Measurements from ENCODE around the gene SETD3. TPM values are rescaled to one million over a fixed set of nuclear protein-coding genes. Genes with fewer than 3 reads are reported as not detected.
A peak's percentile ranks its signal among the peaks of the same experiment; 100 is the strongest.

SETD3 gene
- total and polyA plus RNA-seq, 5 donors from 2014 or later: 26.5 to 38.1 (median 35.0) TPM

- peaks cover 22% of the 10 kb centered on the region for H3K4me1 ChIP-seq (ENCODE audit: control insufficient read depth, insufficient read depth, low read length, poor library complexity, severe bottlenecking)
- H3K9me3 Mint-ChIP-seq: peaks cover 0 to 3% (median 0%) of the 10 kb centered on the region in 7 donors
- H3K4me3 Mint-ChIP-seq: no peak overlapping the region
- H3K4me3 ChIP-seq (ENCODE audit: low read depth, low read length): no peak overlapping the region
- peaks cover 4 to 28% (median 10%) of the 10 kb centered on the region in 4 donors for H3K4me1 Mint-ChIP-seq
- no peak overlapping the region for H3K27ac Mint-ChIP-seq
- no peaks in the 10 kb centered on the region for H3K36me3 ChIP-seq (ENCODE audit: control insufficient read depth, insufficient read depth, low read length)
- H3K27me3 Mint-ChIP-seq: no peaks in the 10 kb centered on the region
- H3K36me3 Mint-ChIP-seq: no peaks in the 10 kb centered on the region
- H3K9me3 ChIP-seq (ENCODE audit: control insufficient read depth in 2 of 2, low read length in 2 of 2): no peaks in the 10 kb centered on the region
- DNase-seq (no peak), ATAC-seq (ENCODE audit: low read depth in 2 of 2) (no peak)
- H3K27me3 ChIP-seq (ENCODE audit: control insufficient read depth, insufficient read depth, low read length): no peaks in the 10 kb centered on the region
- H3K27ac ChIP-seq (ENCODE audit: insufficient read depth, low read length, poor library complexity, severe bottlenecking): no peak overlapping the region
These were observed 43.0 kb upstream of the SETD3 start for GRCh38 chr14:99523704-99524055.

DNA sequence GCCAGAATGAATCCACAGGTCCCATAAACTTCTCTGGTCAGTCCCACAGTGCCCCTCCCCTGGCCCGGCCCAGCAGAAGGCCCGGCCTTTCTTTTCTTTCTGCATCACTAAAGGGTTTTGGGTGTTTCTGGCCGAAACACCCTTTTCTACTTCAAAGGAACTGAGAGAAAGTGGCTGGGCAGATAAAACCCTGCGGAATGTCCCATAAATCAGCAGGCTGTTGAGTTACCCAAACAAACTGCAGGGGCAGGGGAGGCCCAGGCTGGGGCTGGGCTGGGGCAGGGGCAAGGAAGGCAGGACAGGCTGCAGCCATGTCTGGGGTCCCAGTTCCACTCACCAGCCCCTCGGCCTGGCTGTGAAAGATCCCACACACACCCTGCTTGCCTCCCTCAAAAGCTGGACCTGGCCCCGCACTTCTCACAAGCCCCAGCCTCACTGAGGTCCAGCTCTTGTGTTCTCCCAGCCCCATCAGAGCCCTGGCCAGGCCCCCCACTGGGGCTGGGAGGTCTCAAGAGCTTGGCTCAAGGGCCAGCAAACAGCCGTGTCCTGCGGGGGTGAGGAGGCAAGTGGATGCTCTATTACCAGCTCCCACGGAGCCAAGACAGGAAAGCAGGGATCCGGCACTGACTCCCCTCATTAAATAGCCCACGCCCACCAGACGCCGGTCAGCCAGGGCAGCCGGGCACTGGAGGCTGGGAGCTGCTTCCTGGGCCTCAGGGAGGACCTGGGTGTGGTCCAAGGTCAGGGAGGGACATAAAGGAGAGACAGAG is 42.5 kb upstream of the SETD3 start:
- H3K27ac ChIP-seq (ENCODE audit: insufficient read depth, low read length, poor library complexity, severe bottlenecking): no peak overlapping the region
- H3K4me1 ChIP-seq (ENCODE audit: control insufficient read depth, insufficient read depth, low read length, poor library complexity, severe bottlenecking): peaks cover 22% of the 10 kb centered on the region
- no peak overlapping the region for H3K27ac Mint-ChIP-seq
- peaks cover 4 to 28% (median 10%) of the 10 kb centered on the region in 4 donors for H3K4me1 Mint-ChIP-seq
- H3K4me3 Mint-ChIP-seq: no peak overlapping the region
- no peaks in the 10 kb centered on the region for H3K36me3 Mint-ChIP-seq
- H3K36me3 ChIP-seq (ENCODE audit: control insufficient read depth, insufficient read depth, low read length): no peaks in the 10 kb centered on the region
- H3K9me3 ChIP-seq (ENCODE audit: control insufficient read depth in 2 of 2, low read length in 2 of 2): no peaks in the 10 kb centered on the region
- H3K27me3 ChIP-seq (ENCODE audit: control insufficient read depth, insufficient read depth, low read length): no peaks in the 10 kb centered on the region
- peaks cover 0 to 3% (median 0%) of the 10 kb centered on the region in 7 donors for H3K9me3 Mint-ChIP-seq
- no peaks in the 10 kb centered on the region for H3K27me3 Mint-ChIP-seq
- no peak for DNase-seq
- H3K4me3 ChIP-seq (ENCODE audit: low read depth, low read length): no peak overlapping the region
- no peak for ATAC-seq (ENCODE audit: low read depth in 2 of 2)

GRCh38 chr14:99522457-99522891 is 41.8 kb upstream of the SETD3 start:
- no peaks in the 10 kb centered on the region for H3K9me3 ChIP-seq (ENCODE audit: control insufficient read depth in 2 of 2, low read length in 2 of 2)
- DNase-seq (no peak), ATAC-seq (ENCODE audit: low read depth in 2 of 2) (no peak)
- H3K27ac Mint-ChIP-seq: no peak overlapping the region
- H3K36me3 Mint-ChIP-seq: no peaks in the 10 kb centered on the region
- no peaks in the 10 kb centered on the region for H3K27me3 Mint-ChIP-seq
- H3K27me3 ChIP-seq (ENCODE audit: control insufficient read depth, insufficient read depth, low read length): no peaks in the 10 kb centered on the region
- no peak overlapping the region for H3K27ac ChIP-seq (ENCODE audit: insufficient read depth, low read length, poor library complexity, severe bottlenecking)
- peaks cover 4 to 28% (median 10%) of the 10 kb centered on the region in 4 donors for H3K4me1 Mint-ChIP-seq
- peaks cover 0 to 1% (median 0%) of the 10 kb centered on the region in 7 donors for H3K9me3 Mint-ChIP-seq
- H3K4me3 Mint-ChIP-seq: no peak overlapping the region
- H3K4me1 ChIP-seq (ENCODE audit: control insufficient read depth, insufficient read depth, low read length, poor library complexity, severe bottlenecking): peaks cover 22% of the 10 kb centered on the region
- H3K4me3 ChIP-seq (ENCODE audit: low read depth, low read length): no peak overlapping the region
- no peaks in the 10 kb centered on the region for H3K36me3 ChIP-seq (ENCODE audit: control insufficient read depth, insufficient read depth, low read length)

- Mint-ChIP-seq H3K27me3 (no peaks in the 10 kb centered on the region), H3K4me3 (no peak overlapping the region)
- no peak for ATAC-seq (ENCODE audit: low read depth in 2 of 2)
These were observed 41.4 kb upstream of the SETD3 start for GRCh38 chr14:99522025-99522401.

GRCh38 chr14:99521176-99522024 is 40.7 kb upstream of the SETD3 start:
- H3K9me3 Mint-ChIP-seq: no peaks in the 10 kb centered on the region
- no peaks in the 10 kb centered on the region for H3K36me3 Mint-ChIP-seq
- DNase-seq: no peak
- ATAC-seq (ENCODE audit: low read depth in 2 of 2): no peak
- no peaks in the 10 kb centered on the region for H3K27me3 Mint-ChIP-seq
- no peaks in the 10 kb centered on the region for H3K36me3 ChIP-seq (ENCODE audit: control insufficient read depth, insufficient read depth, low read length)
- H3K4me1 ChIP-seq (ENCODE audit: control insufficient read depth, insufficient read depth, low read length, poor library complexity, severe bottlenecking): peaks cover 20% of the 10 kb centered on the region
- H3K4me3 Mint-ChIP-seq: no peak overlapping the region
- no peak overlapping the region for H3K4me3 ChIP-seq (ENCODE audit: low read depth, low read length)
- H3K9me3 ChIP-seq (ENCODE audit: control insufficient read depth in 2 of 2, low read length in 2 of 2): no peaks in the 10 kb centered on the region
- H3K27me3 ChIP-seq (ENCODE audit: control insufficient read depth, insufficient read depth, low read length): no peaks in the 10 kb centered on the region
- no peak overlapping the region for H3K27ac ChIP-seq (ENCODE audit: insufficient read depth, low read length, poor library complexity, severe bottlenecking)
- peaks cover 4 to 24% (median 10%) of the 10 kb centered on the region in 4 donors for H3K4me1 Mint-ChIP-seq
- H3K27ac Mint-ChIP-seq: no peak overlapping the region

More at GRCh38 chr14:99522025-99522401, 41.4 kb upstream of the SETD3 start:
- Histone ChIP-seq H3K4me3 (ENCODE audit: low read depth, low read length) (no peak overlapping the region), H3K9me3 (ENCODE audit: control insufficient read depth in 2 of 2, low read length in 2 of 2) (no peaks in the 10 kb centered on the region), H3K4me1 (ENCODE audit: control insufficient read depth, insufficient read depth, low read length, poor library complexity, severe bottlenecking) (peaks cover 22% of the 10 kb centered on the region), H3K27ac (ENCODE audit: insufficient read depth, low read length, poor library complexity, severe bottlenecking) (no peak overlapping the region), H3K27me3 (ENCODE audit: control insufficient read depth, insufficient read depth, low read length) (no peaks in the 10 kb centered on the region), H3K36me3 (ENCODE audit: control insufficient read depth, insufficient read depth, low read length) (no peaks in the 10 kb centered on the region)
- no peak for DNase-seq
- Mint-ChIP-seq H3K9me3 (no peaks in the 10 kb centered on the region), H3K4me1 (peaks cover 4 to 24% (median 10%) of the 10 kb centered on the region in 4 donors), H3K27ac (no peak overlapping the region), H3K36me3 (no peaks in the 10 kb centered on the region)

DNA sequence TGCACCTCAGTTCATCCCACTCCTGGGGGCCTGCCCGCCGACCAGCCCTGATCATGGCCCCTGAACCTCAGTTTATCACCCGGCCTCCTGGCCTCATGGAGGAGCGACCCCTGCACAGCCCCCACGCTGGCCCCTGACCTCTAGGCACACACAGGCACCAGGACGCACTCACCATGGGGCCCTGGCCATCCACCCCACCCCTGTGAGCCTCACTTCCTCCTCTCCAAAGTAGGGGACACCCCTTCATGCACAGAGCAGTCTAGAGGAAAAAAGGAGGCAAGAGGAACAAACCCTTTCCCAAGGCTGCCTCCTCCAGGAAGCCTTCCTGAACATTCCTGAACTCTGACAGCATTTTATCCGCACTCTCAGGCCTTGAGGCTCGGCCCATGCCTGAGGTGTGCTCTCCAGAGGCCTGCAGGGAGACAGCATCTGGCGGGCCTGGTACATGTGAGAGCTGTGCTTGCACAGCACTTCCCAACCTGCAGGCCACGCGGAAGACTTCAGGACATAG is 40.0 kb upstream of the SETD3 start:
- no peaks in the 10 kb centered on the region for H3K36me3 Mint-ChIP-seq
- no peaks in the 10 kb centered on the region for H3K9me3 Mint-ChIP-seq
- no peak overlapping the region for H3K27ac ChIP-seq (ENCODE audit: insufficient read depth, low read length, poor library complexity, severe bottlenecking)
- no peak overlapping the region for H3K4me3 ChIP-seq (ENCODE audit: low read depth, low read length)
- no peaks in the 10 kb centered on the region for H3K27me3 ChIP-seq (ENCODE audit: control insufficient read depth, insufficient read depth, low read length)
- peaks cover 4 to 17% (median 10%) of the 10 kb centered on the region in 4 donors for H3K4me1 Mint-ChIP-seq
- H3K4me1 ChIP-seq (ENCODE audit: control insufficient read depth, insufficient read depth, low read length, poor library complexity, severe bottlenecking): peaks cover 12% of the 10 kb centered on the region
- DNase-seq: no peak
- no peak overlapping the region for H3K27ac Mint-ChIP-seq
- no peaks in the 10 kb centered on the region for H3K27me3 Mint-ChIP-seq
- H3K36me3 ChIP-seq (ENCODE audit: control insufficient read depth, insufficient read depth, low read length): no peaks in the 10 kb centered on the region
- no peak for ATAC-seq (ENCODE audit: low read depth in 2 of 2)
- peak overlapping the region in 1 of 4 donors; percentile 7 for H3K4me3 Mint-ChIP-seq
- H3K9me3 ChIP-seq (ENCODE audit: control insufficient read depth in 2 of 2, low read length in 2 of 2): no peaks in the 10 kb centered on the region

DNA sequence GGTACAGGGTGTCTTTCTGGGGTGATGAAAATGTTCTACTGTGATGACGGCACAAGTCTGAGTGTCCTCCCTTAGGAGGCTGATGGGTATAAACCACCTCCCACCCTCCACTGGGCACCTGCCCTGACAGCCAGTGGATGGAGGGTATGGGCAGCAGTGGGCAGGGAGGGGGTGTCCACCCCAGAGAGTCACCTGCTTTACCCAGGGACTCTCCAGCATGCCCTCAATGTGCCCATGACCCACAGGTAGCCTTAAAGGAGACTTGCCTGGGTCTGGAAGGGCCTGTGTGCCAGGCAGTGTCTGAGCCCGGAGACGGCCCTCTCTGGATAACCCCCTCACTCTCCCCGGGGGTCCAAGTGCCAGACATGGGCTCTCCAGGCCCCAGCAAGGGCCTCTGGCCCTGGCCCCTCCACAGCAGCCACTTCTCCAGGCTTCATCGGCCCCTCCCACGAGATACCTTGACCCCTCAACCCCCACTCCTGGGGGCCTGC is 39.3 kb upstream of the SETD3 start:
- Mint-ChIP-seq H3K27me3 (no peaks in the 10 kb centered on the region), H3K4me1 (peaks cover 0 to 11% (median 5%) of the 10 kb centered on the region in 4 donors), H3K9me3 (no peaks in the 10 kb centered on the region), H3K4me3 (no peak overlapping the region), H3K36me3 (no peaks in the 10 kb centered on the region), H3K27ac (no peak overlapping the region)
- H3K4me1 ChIP-seq (ENCODE audit: control insufficient read depth, insufficient read depth, low read length, poor library complexity, severe bottlenecking): peaks cover 6% of the 10 kb centered on the region
- ATAC-seq (ENCODE audit: low read depth in 2 of 2) (no peak), DNase-seq (no peak)
- no peaks in the 10 kb centered on the region for H3K9me3 ChIP-seq (ENCODE audit: control insufficient read depth in 2 of 2, low read length in 2 of 2)
- no peak overlapping the region for H3K4me3 ChIP-seq (ENCODE audit: low read depth, low read length)
- no peak overlapping the region for H3K27ac ChIP-seq (ENCODE audit: insufficient read depth, low read length, poor library complexity, severe bottlenecking)
- H3K36me3 ChIP-seq (ENCODE audit: control insufficient read depth, insufficient read depth, low read length): no peaks in the 10 kb centered on the region
- no peaks in the 10 kb centered on the region for H3K27me3 ChIP-seq (ENCODE audit: control insufficient read depth, insufficient read depth, low read length)

All from CD4-positive, CD25-positive, alpha-beta regulatory T cell (primary cell).